ENCODE data around the gene SLC35F1.

SLC35F1 gene

DNA sequence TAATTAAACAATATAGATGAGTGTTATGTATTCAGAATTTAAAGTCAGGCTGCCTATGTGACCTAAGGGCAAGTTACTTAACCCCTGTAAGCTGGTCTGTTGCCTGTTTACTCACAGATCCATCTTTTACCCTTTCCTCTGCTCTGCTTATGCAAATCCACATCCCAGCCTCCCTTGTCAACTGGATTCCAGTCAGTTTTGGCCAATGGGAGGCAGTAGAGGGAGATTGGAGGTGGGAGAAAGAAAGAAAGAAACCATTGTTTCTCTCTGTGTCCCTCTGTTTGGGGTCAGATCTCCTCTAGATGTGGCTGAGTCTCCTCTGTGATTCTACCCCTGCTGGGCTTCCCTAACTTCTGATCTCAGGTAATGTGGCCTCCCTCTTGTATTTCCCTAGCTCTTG is 374.2 kb downstream of the SLC35F1 start:
- TF ChIP-seq, protein P1, sequence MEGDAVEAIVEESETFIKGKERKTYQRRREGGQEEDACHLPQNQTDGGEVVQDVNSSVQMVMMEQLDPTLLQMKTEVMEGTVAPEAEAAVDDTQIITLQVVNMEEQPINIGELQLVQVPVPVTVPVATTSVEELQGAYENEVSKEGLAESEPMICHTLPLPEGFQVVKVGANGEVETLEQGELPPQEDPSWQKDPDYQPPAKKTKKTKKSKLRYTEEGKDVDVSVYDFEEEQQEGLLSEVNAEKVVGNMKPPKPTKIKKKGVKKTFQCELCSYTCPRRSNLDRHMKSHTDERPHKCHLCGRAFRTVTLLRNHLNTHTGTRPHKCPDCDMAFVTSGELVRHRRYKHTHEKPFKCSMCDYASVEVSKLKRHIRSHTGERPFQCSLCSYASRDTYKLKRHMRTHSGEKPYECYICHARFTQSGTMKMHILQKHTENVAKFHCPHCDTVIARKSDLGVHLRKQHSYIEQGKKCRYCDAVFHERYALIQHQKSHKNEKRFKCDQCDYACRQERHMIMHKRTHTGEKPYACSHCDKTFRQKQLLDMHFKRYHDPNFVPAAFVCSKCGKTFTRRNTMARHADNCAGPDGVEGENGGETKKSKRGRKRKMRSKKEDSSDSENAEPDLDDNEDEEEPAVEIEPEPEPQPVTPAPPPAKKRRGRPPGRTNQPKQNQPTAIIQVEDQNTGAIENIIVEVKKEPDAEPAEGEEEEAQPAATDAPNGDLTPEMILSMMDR (IDR thresholded peaks at IDR 0.05) = no peak

DNA sequence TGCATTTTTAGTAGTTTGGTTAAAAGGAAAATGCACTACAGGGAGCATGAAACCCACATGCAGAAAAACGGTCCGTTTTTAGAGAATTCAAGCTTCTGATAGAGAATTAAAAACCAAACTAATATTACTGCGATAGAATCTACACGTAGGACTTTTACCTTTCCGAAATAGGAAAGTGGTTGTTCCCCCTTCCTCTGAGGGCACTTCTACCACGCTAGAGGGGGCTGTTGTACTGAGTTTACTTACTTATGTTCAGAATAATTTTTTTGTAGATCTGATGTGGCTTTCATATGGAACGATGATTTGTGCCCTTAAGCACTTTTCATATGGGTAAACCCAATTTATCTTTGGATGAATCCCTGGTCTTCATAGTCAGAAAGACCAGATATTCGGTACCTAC is 376.7 kb downstream of the SLC35F1 start:
- TF ChIP-seq, protein P1 (IDR thresholded peaks at IDR 0.05) = peak; percentile 75

DNA sequence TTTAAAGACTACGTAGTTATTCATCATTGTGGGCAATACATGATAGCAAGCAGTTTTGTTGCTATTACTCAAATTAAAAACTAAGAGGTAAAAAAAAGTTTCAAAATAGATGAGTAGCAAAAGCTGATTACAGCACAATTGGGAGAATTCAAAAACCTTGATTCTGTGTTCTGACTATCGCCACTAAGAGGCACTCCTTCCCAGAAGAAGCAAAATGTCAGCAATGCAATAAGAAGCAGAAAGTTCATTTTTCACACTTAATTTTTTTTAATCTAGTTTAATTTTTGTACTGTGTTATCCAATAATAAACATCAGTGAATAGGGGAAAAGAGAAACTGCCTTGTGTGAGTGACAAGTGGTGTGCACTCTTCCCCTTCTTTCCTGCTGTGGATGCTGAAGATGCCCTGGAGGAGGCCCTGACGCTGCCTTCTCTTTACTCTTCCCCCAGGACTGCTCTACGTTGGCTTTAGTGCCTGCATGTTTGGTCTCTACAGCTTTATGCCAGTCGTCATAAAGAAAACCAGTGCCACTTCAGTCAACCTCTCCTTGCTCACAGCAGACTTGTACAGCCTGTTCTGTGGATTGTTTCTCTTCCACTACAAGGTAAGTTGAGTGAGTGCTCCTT is 377.8 kb downstream of the SLC35F1 start:
- TF ChIP-seq, protein P1 (IDR thresholded peaks at IDR 0.05) = peak; percentile 76

- TF ChIP-seq, protein P1 (IDR thresholded peaks at IDR 0.05) = no peak
Measured at GRCh38 chr6:118285791-118286190, 378.7 kb downstream of the SLC35F1 start.

DNA sequence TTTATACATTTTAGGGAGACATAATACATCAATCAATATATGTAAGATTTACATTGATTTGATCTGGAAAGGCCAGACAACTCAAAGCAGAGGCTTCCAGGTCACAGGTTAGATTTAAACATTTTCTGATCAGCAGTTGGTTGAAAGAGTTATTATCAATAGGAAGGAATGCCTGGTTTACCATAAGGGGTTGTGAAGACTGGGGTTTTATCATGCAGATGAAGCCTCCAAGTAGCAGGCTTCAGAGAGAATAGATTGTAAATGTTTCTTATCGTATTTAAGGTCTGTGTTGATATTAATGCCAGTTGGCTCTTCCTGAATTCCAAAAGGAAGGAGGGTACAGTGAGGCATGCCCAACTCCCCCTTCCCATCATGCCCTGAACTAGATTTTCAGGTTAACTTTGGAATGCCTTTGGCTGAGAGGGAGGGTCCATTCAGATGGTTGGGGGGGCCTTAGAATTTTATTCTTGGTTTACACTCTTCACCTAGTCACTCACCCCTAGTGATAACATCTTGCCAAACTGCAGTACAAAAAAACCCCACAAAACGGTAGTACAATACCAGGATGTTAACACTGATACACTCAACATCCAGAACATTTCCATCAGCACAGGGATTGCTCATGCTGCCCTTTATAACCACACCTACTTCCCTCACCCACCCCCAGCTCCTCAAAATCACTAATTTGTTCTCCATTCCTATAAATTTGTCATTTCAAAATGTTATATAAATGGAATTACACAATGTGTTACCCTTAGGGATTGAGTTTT is 381.5 kb downstream of the SLC35F1 start:
- TF ChIP-seq, protein P1 (IDR thresholded peaks at IDR 0.05) = 0 out of 2 replicates have a peak, but pooled peaks have one; percentile 24

- TF ChIP-seq, protein P1 (IDR thresholded peaks at IDR 0.05) = no peak
Measured at GRCh38 chr6:118292558-118292957, 385.5 kb downstream of the SLC35F1 start.

- TF ChIP-seq, protein P1 (IDR thresholded peaks at IDR 0.05) = no peak
Measured at GRCh38 chr6:118294906-118295305, 387.8 kb downstream of the SLC35F1 start.
